ENCODE measurements around the gene OBSL1. TPM values are rescaled to one million over a fixed set of nuclear protein-coding genes. Genes with fewer than 3 reads are reported as not detected.

OBSL1 gene
- total RNA-seq, 1 donor = 39.2 TPM

- no peak for TF ChIP-seq CTCF (IDR thresholded peaks at IDR 0.05; ENCODE audit: insufficient read depth, low read length)
- DNase-seq (ENCODE audit: low read depth) = no peak
- no peak overlapping the region for H3K4me3 ChIP-seq (ENCODE audit: low read depth, low read length)
These were observed 10.0 kb upstream of the OBSL1 start for GRCh38 chr2:219581346-219581745.

- H3K4me3 ChIP-seq (ENCODE audit: low read depth, low read length) = no peak overlapping the region
- no peak for TF ChIP-seq CTCF (IDR thresholded peaks at IDR 0.05; ENCODE audit: insufficient read depth, low read length)
- peak; percentile 24 for DNase-seq (ENCODE audit: low read depth)
These were observed 7.7 kb upstream of the OBSL1 start for GRCh38 chr2:219578811-219579613.

- no peak for DNase-seq (ENCODE audit: low read depth)
- no peak overlapping the region for H3K4me3 ChIP-seq (ENCODE audit: low read depth, low read length)
- no peak for TF ChIP-seq CTCF (IDR thresholded peaks at IDR 0.05; ENCODE audit: insufficient read depth, low read length)
These were observed 5.4 kb upstream of the OBSL1 start for GRCh38 chr2:219576505-219577388.

- no peak overlapping the region for H3K4me3 ChIP-seq (ENCODE audit: low read depth, low read length)
- DNase-seq (ENCODE audit: low read depth) = no peak
- TF ChIP-seq CTCF (IDR thresholded peaks at IDR 0.05; ENCODE audit: insufficient read depth, low read length) = no peak
These were observed 4.5 kb upstream of the OBSL1 start for GRCh38 chr2:219575566-219576504.

- no peak for DNase-seq (ENCODE audit: low read depth)
- TF ChIP-seq CTCF (IDR thresholded peaks at IDR 0.05; ENCODE audit: insufficient read depth, low read length) = no peak
- no peak overlapping the region for H3K4me3 ChIP-seq (ENCODE audit: low read depth, low read length)
These were observed 3.4 kb upstream of the OBSL1 start for GRCh38 chr2:219574484-219575311.

All from fibroblast of the aortic adventitia (primary cell).